Right atrium auricular region (tissue), 2 donors: ENCODE results near the gene ATP10A. TPM values are rescaled to one million over a fixed set of nuclear protein-coding genes. Genes with fewer than 3 reads are reported as not detected.
"Not testable (repeated sequence)": the region's sequence is repeated elsewhere in the genome, so short reads cannot be mapped to it uniquely, and the experiment has no call there.

ENCODE experiments used
- DNase-seq: peaks from one replicate; pipeline ENCODE4 v3.0.0-alpha.2; 2019; ENCODE audit warnings: low spot score
- H3K27ac ChIP-seq, 2 donors: fragments of 200-600 bp; sonication (generic); 1 replicate in 1 of 2; 2 replicates in 1 of 2; pipeline ENCODE4 v1.5.1; 2016 to 2019
- H3K27me3 ChIP-seq, 2 donors: fragments of 200-600 bp; sonication (generic); one replicate each; pipeline versions ENCODE4 v1.5.1 to v1.6.0; 2017 to 2019
- H3K36me3 ChIP-seq: fragments of 200-600 bp; sonication (generic); one replicate; pipeline ENCODE4 v1.5.1; 2016
- H3K4me1 ChIP-seq, 2 donors: fragments of 200-600 bp; sonication (generic); one replicate each; pipeline versions ENCODE4 v1.5.1 to v1.6.0; 2017 to 2019
- H3K4me3 ChIP-seq, 2 donors: fragments of 200-600 bp; sonication (generic); 1 replicate in 1 of 2; 2 replicates in 1 of 2; pipeline ENCODE4 v1.5.1; 2017 to 2019; ENCODE audit warnings: mild to moderate bottlenecking in 1 of 2, moderate library complexity in 1 of 2
- H3K9me3 ChIP-seq, 2 donors: fragments of 200-600 bp; sonication (generic); one replicate each; pipeline ENCODE4 v1.5.1; 2019
- CTCF ChIP-seq, 2 donors: fragments of 200-600 bp; sonication (generic); IDR thresholded peaks; one replicate each; pipeline ENCODE4 v1.5.1; 2019; ENCODE audit warnings: antibody characterized with exemption in 2 of 2
- total RNA-seq, 2 donors: library from RNA; depleted of rRNA; stranded (reverse); fragments of >200 nt; gene quantifications; one replicate each; pipeline ENCODE4 v1.1.0, GENCODE V29; 2016

Gene ATP10A
- total RNA-seq, 2 donors from 2014 or later = 3.2 to 6.0 TPM

GRCh38 chr15:25763331-25763751, 99.8 kb downstream of the ATP10A start:
- Histone ChIP-seq H3K9me3 (no peaks in the 10 kb centered on the region), H3K4me3 (no peak overlapping the region), H3K27me3 (no peaks in the 10 kb centered on the region), H3K36me3 (no peaks in the 10 kb centered on the region), H3K4me1 (no peaks in the 10 kb centered on the region), H3K27ac (no peak overlapping the region)
- TF ChIP-seq CTCF (IDR thresholded peaks at IDR 0.05) = no peak
- peak; percentile 54 for DNase-seq

GRCh38 chr15:25761971-25762662, 101.0 kb downstream of the ATP10A start:
- Histone ChIP-seq H3K36me3 (no peaks in the 10 kb centered on the region), H3K27me3 (no peaks in the 10 kb centered on the region), H3K4me1 (no peaks in the 10 kb centered on the region), H3K9me3 (no peaks in the 10 kb centered on the region), H3K4me3 (no peak overlapping the region), H3K27ac (no peak overlapping the region)
- TF ChIP-seq CTCF (IDR thresholded peaks at IDR 0.05) = no peak
- peak; percentile 56 for DNase-seq

- Histone ChIP-seq H3K9me3 (no peaks in the 10 kb centered on the region), H3K4me1 (no peaks in the 10 kb centered on the region), H3K36me3 (no peaks in the 10 kb centered on the region), H3K27me3 (no peaks in the 10 kb centered on the region), H3K4me3 (no peak overlapping the region), H3K27ac (no peak overlapping the region)
- no peak for DNase-seq
- no peak for TF ChIP-seq CTCF (IDR thresholded peaks at IDR 0.05)
Observed at GRCh38 chr15:25759421-25759820, 103.7 kb downstream of the ATP10A start.

GRCh38 chr15:25758612-25759011, 104.5 kb downstream of the ATP10A start:
- H3K36me3 ChIP-seq = not testable (repeated sequence)
- peak; percentile 55 for DNase-seq

GRCh38 chr15:25743548-25744275, 119.4 kb downstream of the ATP10A start:
- Histone ChIP-seq H3K36me3 (no peaks in the 10 kb centered on the region), H3K27ac (peak overlapping the region in 1 of 2 donors; percentile 40), H3K4me1 (peaks cover 0 to 10% of the 10 kb centered on the region in 2 donors), H3K9me3 (no peaks in the 10 kb centered on the region), H3K4me3 (no peak overlapping the region), H3K27me3 (no peaks in the 10 kb centered on the region)
- no peak for TF ChIP-seq CTCF (IDR thresholded peaks at IDR 0.05)
- DNase-seq = no peak

More at GRCh38 chr15:25758612-25759011, 104.5 kb downstream of the ATP10A start:
- not testable (repeated sequence) for H3K27me3 ChIP-seq, H3K9me3 ChIP-seq, H3K27ac ChIP-seq, H3K4me1 ChIP-seq, H3K4me3 ChIP-seq

GRCh38 chr15:25742776-25743547, 120.2 kb downstream of the ATP10A start:
- peaks cover 0 to 17% of the 10 kb centered on the region in 2 donors for H3K4me1 ChIP-seq
- H3K9me3 ChIP-seq = no peaks in the 10 kb centered on the region
- H3K36me3 ChIP-seq = no peaks in the 10 kb centered on the region
- H3K27me3 ChIP-seq = no peaks in the 10 kb centered on the region
- TF ChIP-seq CTCF (IDR thresholded peaks at IDR 0.05) = no peak
- no peak overlapping the region for H3K4me3 ChIP-seq
- peak overlapping the region in 1 of 2 donors; percentile 40 for H3K27ac ChIP-seq
- DNase-seq = no peak
